HG02938 (cell line): Measurements from ENCODE around the gene GABRG2.

Experiments
- ATAC-seq: cut with Tn5 transposase; IDR thresholded peaks from one replicate; pipeline ENCODE4 v1.9.1; 2021; ENCODE audit warnings: mild to moderate bottlenecking, moderate library complexity; ENCODE audit not compliant: unreplicated experiment

Gene GABRG2

GRCh38 chr5:162187371-162187770 is 119.8 kb downstream of the GABRG2 start:
- no peak for ATAC-seq

GRCh38 chr5:162189719-162190118 is 122.1 kb downstream of the GABRG2 start:
- no peak for ATAC-seq

GRCh38 chr5:162193012-162193411 is 125.4 kb downstream of the GABRG2 start:
- no peak for ATAC-seq

GRCh38 chr5:162196351-162196750 is 128.8 kb downstream of the GABRG2 start:
- ATAC-seq = no peak

- ATAC-seq = no peak
Measured at GRCh38 chr5:162202285-162202880, 134.8 kb downstream of the GABRG2 start.
